ENCODE results near the gene SIK3.

Gene SIK3

DNA sequence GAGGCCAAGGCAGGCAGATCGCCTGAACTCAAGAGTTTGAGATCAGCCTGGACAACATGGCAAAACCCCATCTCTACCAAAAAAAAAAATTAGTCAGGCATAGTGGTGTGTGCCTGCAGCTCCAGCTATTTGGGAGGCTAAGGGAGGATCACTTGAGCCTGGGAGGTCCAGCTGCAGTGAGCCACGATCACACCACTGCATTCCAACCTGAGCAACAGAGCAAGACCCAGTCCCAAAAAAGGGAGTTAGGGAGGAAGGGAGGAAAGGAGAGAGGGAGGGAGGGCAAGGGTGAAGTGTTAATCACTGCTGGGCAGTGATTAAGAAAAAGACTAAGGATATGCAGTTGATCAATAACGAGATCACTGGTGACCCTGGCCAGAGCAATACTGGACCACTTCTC is 204.8 kb downstream of the SIK3 start:
- TF ChIP-seq ZBTB7A (IDR thresholded peaks at IDR 0.05; ENCODE audit: low read depth), result no peak
- TF ChIP-seq, protein P1, sequence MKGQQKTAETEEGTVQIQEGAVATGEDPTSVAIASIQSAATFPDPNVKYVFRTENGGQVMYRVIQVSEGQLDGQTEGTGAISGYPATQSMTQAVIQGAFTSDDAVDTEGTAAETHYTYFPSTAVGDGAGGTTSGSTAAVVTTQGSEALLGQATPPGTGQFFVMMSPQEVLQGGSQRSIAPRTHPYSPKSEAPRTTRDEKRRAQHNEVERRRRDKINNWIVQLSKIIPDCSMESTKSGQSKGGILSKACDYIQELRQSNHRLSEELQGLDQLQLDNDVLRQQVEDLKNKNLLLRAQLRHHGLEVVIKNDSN (IDR thresholded peaks at IDR 0.05), result no peak
- no peak for TF ChIP-seq EGR1 (IDR thresholded peaks at IDR 0.05)
- TF ChIP-seq TAF1 (IDR thresholded peaks at IDR 0.05; ENCODE audit: low read depth), result no peak
- no peak for TF ChIP-seq TCF12 (IDR thresholded peaks at IDR 0.05; ENCODE audit: low read depth)
- no peak for TF ChIP-seq CREB1 (IDR thresholded peaks at IDR 0.05; ENCODE audit: low read depth)
- TF ChIP-seq, protein P2, sequence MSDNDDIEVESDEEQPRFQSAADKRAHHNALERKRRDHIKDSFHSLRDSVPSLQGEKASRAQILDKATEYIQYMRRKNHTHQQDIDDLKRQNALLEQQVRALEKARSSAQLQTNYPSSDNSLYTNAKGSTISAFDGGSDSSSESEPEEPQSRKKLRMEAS (IDR thresholded peaks at IDR 0.05), result no peak
- TF ChIP-seq REST (IDR thresholded peaks at IDR 0.05; ENCODE audit: low read depth), result no peak
- TF ChIP-seq EP300 (IDR thresholded peaks at IDR 0.05; ENCODE audit: borderline replicate concordance), result no peak

GRCh38 chr11:116892374-116892773 is 205.9 kb downstream of the SIK3 start:
- no peak for TF ChIP-seq NFIC (IDR thresholded peaks at IDR 0.05)

- TF ChIP-seq RAD21 (IDR thresholded peaks at IDR 0.05; ENCODE audit: low read depth) (no peak), CREB1 (IDR thresholded peaks at IDR 0.05; ENCODE audit: low read depth) (no peak), TEAD4 (IDR thresholded peaks at IDR 0.05) (no peak), ZBTB7A (IDR thresholded peaks at IDR 0.05; ENCODE audit: low read depth) (no peak), TAF1 (IDR thresholded peaks at IDR 0.05; ENCODE audit: low read depth) (no peak), NFIC (IDR thresholded peaks at IDR 0.05) (no peak), EGR1 (IDR thresholded peaks at IDR 0.05) (no peak), TCF12 (IDR thresholded peaks at IDR 0.05; ENCODE audit: low read depth) (no peak), YY1 (IDR thresholded peaks at IDR 0.05; ENCODE audit: low read depth) (no peak)
- TF ChIP-seq, protein P2 (IDR thresholded peaks at IDR 0.05), result no peak
Observed at GRCh38 chr11:116891746-116892145, 206.5 kb downstream of the SIK3 start.

GRCh38 chr11:116890607-116891006 is 207.6 kb downstream of the SIK3 start:
- no peak for TF ChIP-seq CREB1 (IDR thresholded peaks at IDR 0.05; ENCODE audit: low read depth)
- no peak for TF ChIP-seq CEBPB (IDR thresholded peaks at IDR 0.05)
- TF ChIP-seq EP300 (IDR thresholded peaks at IDR 0.05; ENCODE audit: borderline replicate concordance), result no peak
- no peak for TF ChIP-seq TEAD4 (IDR thresholded peaks at IDR 0.05)
- no peak for TF ChIP-seq YY1 (IDR thresholded peaks at IDR 0.05; ENCODE audit: low read depth)
- no peak for TF ChIP-seq ZBTB7A (IDR thresholded peaks at IDR 0.05; ENCODE audit: low read depth)
- no peak for TF ChIP-seq NFIC (IDR thresholded peaks at IDR 0.05)
- TF ChIP-seq, protein P1 (IDR thresholded peaks at IDR 0.05), result no peak
- TF ChIP-seq REST (IDR thresholded peaks at IDR 0.05; ENCODE audit: low read depth), result no peak
- TF ChIP-seq, protein P2 (IDR thresholded peaks at IDR 0.05), result no peak
- TF ChIP-seq TCF12 (IDR thresholded peaks at IDR 0.05; ENCODE audit: low read depth), result no peak
- no peak for TF ChIP-seq TAF1 (IDR thresholded peaks at IDR 0.05; ENCODE audit: low read depth)
- no peak for TF ChIP-seq FOXM1 (IDR thresholded peaks at IDR 0.05; ENCODE audit: borderline replicate concordance, low read depth)
- no peak for TF ChIP-seq RAD21 (IDR thresholded peaks at IDR 0.05; ENCODE audit: low read depth)

GRCh38 chr11:116890193-116890592 is 208.0 kb downstream of the SIK3 start:
- TF ChIP-seq TAF1 (IDR thresholded peaks at IDR 0.05; ENCODE audit: low read depth) (no peak), REST (IDR thresholded peaks at IDR 0.05; ENCODE audit: low read depth) (no peak), CREB1 (IDR thresholded peaks at IDR 0.05; ENCODE audit: low read depth) (no peak), NFIC (IDR thresholded peaks at IDR 0.05) (no peak), TCF12 (IDR thresholded peaks at IDR 0.05; ENCODE audit: low read depth) (no peak), TEAD4 (IDR thresholded peaks at IDR 0.05) (no peak)
- TF ChIP-seq, protein P1 (IDR thresholded peaks at IDR 0.05), result no peak
